ENCODE results near the gene IL15RA. TPM values are rescaled to one million over a fixed set of nuclear protein-coding genes. Genes with fewer than 3 reads are reported as not detected.

The IL15RA gene
- total RNA-seq, 3 donors from 2014 or later = 15.1 to 35.7 (median 25.9) TPM

Other genes with a start within 250 kb of the IL15RA start
- 100 to 1,000 TPM; 249 to 342 (median 259) TPM for gene GDI2, start 164.1 kb downstream of the IL15RA start, total RNA-seq
- gene ANKRD16, start 87.7 kb downstream of the IL15RA start, total RNA-seq = 10 to 100 TPM in 1 of 3 donors, 1 to 10 TPM in 2; 5.9 to 13.1 (median 8.8) TPM
- 100 to 1,000 TPM in 2 of 3 donors, 10 to 100 TPM in 1; 91.2 to 115 (median 109) TPM for gene FBH1, start 87.3 kb downstream of the IL15RA start, total RNA-seq
- gene IL2RA, start 84.8 kb upstream of the IL15RA start, total RNA-seq = 1 to 10 TPM in 1 of 3 donors, under 1 TPM in 2; 0.33 to 1.3 (median 0.88) TPM
- 10 to 100 TPM; 62.4 to 72.4 (median 68.2) TPM for gene RBM17, start 111.5 kb upstream of the IL15RA start, total RNA-seq
- 100 to 1,000 TPM in 2 of 3 donors, 10 to 100 TPM in 1; 94.8 to 240 (median 144) TPM for gene PFKFB3, start 225.4 kb upstream of the IL15RA start, total RNA-seq